ENCODE results near the gene FMNL3.

FMNL3 gene

GRCh38 chr12:49603721-49604120 lies 103.5 kb downstream of the FMNL3 start:
- no peak for DNase-seq (ENCODE audit: low read depth in 2 of 2)

- DNase-seq (ENCODE audit: low read depth in 2 of 2): no peak
Observed at GRCh38 chr12:49599961-49600360, 107.2 kb downstream of the FMNL3 start.

GRCh38 chr12:49598527-49598926 lies 108.7 kb downstream of the FMNL3 start:
- DNase-seq (ENCODE audit: low read depth in 2 of 2): no peak

GRCh38 chr12:49588721-49589516 lies 118.3 kb downstream of the FMNL3 start:
- no peak for DNase-seq (ENCODE audit: low read depth in 2 of 2)

- no peak for DNase-seq (ENCODE audit: low read depth in 2 of 2)
Observed at GRCh38 chr12:49588281-49588680, 118.9 kb downstream of the FMNL3 start.

- no peak for DNase-seq (ENCODE audit: low read depth in 2 of 2)
Observed at GRCh38 chr12:49587174-49587908, 119.9 kb downstream of the FMNL3 start.

All from stimulated activated CD4-positive, alpha-beta T cell treated with anti-CD3 and anti-CD28 coated beads, Interleukin-1b, Interleukin-23, amount 100 ng/mL, for 4 hours (primary cell).